Fibroblast of skin of scalp (primary cell): ENCODE results near the gene TMPRSS15.

Source experiments
- DNase-seq: peaks from one replicate; pipeline ENCODE4 v3.0.0-alpha.2; 2013

The TMPRSS15 gene

DNA sequence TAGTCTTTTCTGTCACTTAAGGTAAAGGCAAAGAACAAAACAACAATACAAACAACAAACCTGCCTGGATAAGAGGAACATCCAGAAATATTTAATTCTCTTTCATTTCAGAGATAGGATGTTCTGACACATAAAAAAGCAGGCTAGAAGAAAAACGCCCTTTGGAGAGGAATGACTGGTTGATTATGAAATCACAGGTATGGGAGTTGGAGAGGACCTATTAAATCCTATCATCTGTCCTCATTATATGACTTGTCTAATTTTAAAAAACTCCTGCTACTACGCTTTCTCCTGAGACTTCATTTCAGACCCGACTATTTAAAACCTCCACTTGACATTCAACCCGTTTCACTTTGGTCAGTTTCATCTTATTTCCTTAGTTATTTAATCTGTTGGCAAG, 54.1 kb downstream of the TMPRSS15 start:
- DNase-seq = no peak

- peak; percentile 31 for DNase-seq
Measured at GRCh38 chr21:18340387-18340942, 63.1 kb downstream of the TMPRSS15 start.

- no peak for DNase-seq
Measured at GRCh38 chr21:18335651-18336236, 67.8 kb downstream of the TMPRSS15 start.

- peak; percentile 5 for DNase-seq
Measured at GRCh38 chr21:18334066-18334465, 69.5 kb downstream of the TMPRSS15 start.

DNA sequence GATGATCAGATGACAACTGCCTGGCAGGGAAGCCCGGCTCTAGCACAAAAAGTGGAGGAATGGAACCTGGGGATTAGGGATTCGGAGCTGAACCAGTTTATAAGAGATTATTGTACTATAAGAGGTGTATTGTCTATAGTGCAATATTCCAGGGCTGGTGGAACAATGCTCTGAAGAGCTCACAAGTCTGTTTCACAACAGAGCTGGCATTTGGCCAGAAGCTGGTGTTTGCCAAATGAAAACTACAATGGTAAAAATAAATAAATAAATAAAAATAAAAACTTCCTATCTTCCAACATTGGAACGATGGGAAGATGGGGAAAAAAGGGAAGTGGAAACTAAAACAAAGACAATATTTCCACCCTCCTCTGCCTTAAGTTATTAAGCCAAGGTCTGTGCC, 85.4 kb downstream of the TMPRSS15 start:
- DNase-seq = no peak

GRCh38 chr21:18298228-18298627, 105.4 kb downstream of the TMPRSS15 start:
- DNase-seq = no peak

- no peak for DNase-seq
Measured at GRCh38 chr21:18294100-18294499, 109.5 kb downstream of the TMPRSS15 start.

GRCh38 chr21:18289876-18290275, 113.7 kb downstream of the TMPRSS15 start:
- DNase-seq = no peak

DNA sequence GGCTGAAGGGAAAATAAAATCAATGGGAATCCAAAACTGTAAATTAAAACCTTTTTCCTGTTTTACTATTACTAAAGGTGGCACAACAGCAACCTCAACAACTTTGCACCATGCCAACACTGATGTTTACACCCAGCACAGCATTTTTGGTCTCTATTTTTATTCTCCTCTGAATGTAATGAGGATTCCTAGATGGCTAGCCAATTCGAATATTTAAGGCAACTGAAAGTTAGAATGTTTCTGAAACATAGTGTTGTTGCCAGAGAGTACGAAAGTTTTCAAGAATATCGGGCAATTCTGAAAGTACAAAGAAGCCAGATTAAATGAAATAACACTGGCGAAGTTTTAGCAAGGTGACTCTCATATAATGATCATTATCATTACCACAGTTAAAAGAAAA, 118.2 kb downstream of the TMPRSS15 start:
- no peak for DNase-seq

DNA sequence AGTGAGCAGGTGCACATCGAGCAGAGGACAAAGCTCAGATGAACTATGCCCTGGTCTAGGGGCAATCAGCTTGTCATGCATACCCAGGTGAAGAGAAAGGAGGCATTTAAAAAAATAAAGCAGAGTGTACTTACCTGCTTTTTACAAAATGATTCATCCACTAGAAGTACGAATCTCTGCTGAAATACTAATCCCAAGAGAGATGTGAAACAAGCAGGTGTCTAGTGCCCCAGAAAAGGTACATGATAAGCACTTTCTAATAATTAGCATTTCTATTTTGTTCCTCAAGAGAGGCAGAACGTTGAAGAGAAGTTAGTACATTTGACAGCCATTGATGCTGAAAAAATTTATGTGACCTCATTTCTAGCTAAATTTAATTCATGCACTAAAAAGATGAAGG, 127.8 kb downstream of the TMPRSS15 start:
- no peak for DNase-seq

DNA sequence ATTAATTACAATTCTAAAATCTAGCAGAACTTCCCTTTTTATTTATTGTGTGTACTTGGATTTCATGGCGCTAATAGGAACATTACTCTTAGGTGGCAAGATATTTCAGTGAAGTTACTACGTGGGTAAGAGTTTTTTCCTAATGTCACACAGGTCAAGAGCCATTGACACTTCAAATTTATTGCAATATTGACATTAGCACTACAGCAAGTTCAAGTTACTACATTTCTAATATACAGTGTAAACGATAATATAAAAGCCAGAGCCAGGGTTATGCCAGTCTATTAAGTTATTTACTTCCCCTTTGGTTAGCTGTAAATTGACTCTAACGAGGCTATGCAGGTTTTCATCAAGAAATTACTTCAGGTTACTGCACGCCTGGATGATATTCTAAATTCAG, 129.2 kb downstream of the TMPRSS15 start:
- DNase-seq = no peak

DNA sequence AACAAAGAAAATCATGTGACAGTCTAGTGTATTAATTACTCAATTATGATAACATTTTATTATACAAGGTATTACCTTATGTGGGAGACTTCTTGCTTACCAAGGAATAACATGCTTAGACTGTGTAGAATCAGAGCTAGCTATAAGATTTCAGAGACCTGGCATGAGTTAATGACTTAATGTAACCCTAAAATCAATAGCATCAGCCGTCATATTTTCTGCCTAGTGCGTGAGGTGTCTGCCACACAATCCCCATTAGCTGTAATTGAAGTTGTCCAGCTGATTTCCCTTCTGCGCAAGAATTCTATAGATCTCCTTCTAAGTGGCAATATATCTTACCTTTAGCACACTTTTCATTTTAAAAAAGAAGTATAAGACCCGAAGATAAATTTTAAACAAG, 130.2 kb downstream of the TMPRSS15 start:
- DNase-seq = no peak

- DNase-seq = no peak
Measured at GRCh38 chr21:18269856-18270255, 133.7 kb downstream of the TMPRSS15 start.

DNA sequence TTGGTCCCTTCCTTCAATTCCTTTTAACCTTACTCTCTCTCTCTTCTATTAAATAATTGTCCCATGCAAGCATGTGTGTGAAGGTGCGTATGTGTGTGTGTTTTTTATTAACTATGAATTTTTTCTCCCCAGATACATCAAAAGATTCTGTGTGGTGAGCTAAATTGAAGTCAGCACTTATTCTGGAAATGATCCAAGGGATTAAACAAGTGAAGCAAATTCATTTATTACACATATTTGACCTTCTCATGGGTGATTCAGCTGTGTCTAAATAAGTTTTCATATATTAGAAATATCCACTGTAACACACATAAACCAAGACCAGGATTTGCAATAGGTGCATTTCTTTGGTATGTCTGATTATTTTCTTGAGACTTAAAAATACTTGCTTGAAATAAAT, 134.7 kb downstream of the TMPRSS15 start:
- DNase-seq = no peak

GRCh38 chr21:18267496-18267895, 136.1 kb downstream of the TMPRSS15 start:
- no peak for DNase-seq

- DNase-seq = no peak
Measured at GRCh38 chr21:18265944-18266343, 137.6 kb downstream of the TMPRSS15 start.

DNA sequence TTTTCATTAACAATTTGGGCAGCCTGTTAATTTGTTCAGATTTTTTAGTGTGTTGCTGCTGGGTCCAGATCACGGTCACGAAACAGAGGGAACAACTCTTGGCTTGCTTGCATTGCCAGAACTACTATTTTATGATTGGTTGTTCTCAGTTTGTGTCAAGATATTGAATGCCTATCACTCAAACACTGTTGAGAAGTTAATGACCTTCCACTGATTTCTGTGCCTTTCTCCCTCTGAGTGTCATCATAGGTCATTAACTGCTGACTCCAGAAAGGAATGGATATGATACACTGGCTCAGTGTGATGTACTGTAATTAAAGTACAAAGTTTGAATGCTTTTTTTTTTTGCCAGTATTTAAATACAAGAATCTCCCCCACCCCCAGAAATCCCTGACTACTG, 149.8 kb downstream of the TMPRSS15 start:
- DNase-seq = no peak

DNA sequence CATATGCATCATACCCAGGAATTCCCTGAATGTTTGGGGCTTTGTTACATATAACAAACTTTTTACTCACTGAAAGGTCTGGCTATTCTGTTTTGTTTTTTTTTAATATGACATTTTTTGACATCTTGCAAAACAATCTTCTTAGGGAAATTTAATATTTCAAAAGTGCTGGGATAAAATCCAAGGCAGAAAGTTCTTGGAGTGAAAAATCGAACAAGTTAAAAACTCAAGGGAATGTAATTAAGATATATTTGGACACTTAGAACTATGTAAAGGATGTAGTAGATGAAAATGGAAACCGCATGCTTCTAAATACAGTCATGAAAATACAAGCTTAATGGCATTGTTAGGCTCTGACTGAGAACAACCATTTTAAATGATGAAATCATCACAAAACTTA, 150.4 kb downstream of the TMPRSS15 start:
- peak; percentile 58 for DNase-seq

- DNase-seq = no peak
Measured at GRCh38 chr21:18252680-18253079, 150.9 kb downstream of the TMPRSS15 start.

GRCh38 chr21:18252256-18252655, 151.3 kb downstream of the TMPRSS15 start:
- no peak for DNase-seq

DNA sequence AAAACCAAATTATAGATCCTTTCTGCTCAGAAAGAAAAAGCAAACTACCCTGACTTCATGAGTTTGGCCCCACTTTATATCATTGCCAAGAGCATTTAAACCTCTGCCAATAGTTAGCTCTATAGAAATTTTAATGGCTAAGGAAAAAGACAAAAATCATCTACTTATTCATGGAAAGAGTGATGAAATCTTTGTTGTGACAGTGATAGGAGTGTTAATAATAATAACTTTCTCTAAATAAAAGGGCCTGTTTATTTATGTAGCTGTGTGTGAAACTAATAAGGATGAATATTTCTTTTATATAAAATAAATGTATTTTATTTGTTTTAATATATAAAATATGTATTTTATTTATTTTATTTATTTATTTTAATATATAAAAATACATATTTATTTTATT, 152.5 kb downstream of the TMPRSS15 start:
- no peak for DNase-seq

DNA sequence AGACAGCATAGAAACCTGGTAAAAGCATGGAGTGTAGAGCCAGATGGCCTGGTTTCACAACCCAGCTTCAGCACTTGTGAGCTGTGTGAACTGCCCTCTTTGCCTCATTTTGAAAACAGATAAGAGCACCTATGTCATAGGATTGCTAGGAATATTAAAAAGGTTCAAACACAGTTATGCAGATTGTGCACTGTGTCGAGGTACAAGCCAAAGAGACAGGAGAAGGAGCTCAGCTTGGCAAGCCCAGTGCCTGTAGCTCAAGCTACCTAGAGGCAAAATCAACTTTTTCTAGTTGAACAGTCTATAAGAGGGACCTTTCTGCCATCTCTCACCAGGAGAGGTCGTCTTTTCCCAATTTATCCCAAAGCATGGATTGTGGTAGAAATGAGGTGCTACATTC, 153.9 kb downstream of the TMPRSS15 start:
- DNase-seq = no peak

DNA sequence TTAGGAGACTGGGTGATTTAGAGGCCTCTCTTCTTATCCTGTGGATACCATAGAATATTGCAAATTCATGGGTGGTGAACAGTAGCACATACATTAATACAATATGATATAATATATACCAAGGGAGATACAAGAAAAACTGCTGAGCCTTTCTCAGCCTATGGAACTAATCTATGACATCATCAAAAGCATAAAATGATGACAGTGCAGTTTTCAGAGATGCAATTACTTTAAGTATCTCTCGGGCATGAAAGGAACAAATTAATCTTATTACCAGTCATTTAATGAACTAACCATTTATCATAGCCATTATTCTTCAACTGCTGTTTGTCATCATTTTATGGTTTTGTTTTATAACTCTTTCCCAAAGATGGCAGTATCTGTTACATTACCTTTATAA, 155.4 kb downstream of the TMPRSS15 start:
- no peak for DNase-seq

- no peak for DNase-seq
Measured at GRCh38 chr21:18245464-18245967, 158.1 kb downstream of the TMPRSS15 start.
